Fibroblast of villous mesenchyme (primary cell): ENCODE measurements around the gene AJM1. TPM values are rescaled to one million over a fixed set of nuclear protein-coding genes. Genes with fewer than 3 reads are reported as not detected.
"Not testable (repeated sequence)": the region's sequence is repeated elsewhere in the genome, so short reads cannot be mapped to it uniquely, and the experiment has no call there.

Experiments used
- DNase-seq: peaks from one replicate; pipeline ENCODE4 v3.0.0-alpha.2; 2010; ENCODE audit warnings: low read depth
- H3K4me3 ChIP-seq: 2 replicates; pipeline ENCODE4 v1.5.1; 2011; ENCODE audit warnings: low read depth, mild to moderate bottlenecking, low read length
- total RNA-seq: library from RNA; depleted of rRNA; stranded (reverse); fragments of >200 nt; gene quantifications from 2 replicates; pipeline ENCODE4 v1.2.3, GENCODE V29; 2012
- TF ChIP-seq, protein P1 (sequence below): IDR thresholded peaks from 2 replicates; pipeline ENCODE4 v1.5.1; 2012; ENCODE audit warnings: low read depth, mild to moderate bottlenecking, low read length; ENCODE audit not compliant: insufficient read depth

The AJM1 gene
- total RNA-seq, 1 donor: 0.86 TPM

DNA sequence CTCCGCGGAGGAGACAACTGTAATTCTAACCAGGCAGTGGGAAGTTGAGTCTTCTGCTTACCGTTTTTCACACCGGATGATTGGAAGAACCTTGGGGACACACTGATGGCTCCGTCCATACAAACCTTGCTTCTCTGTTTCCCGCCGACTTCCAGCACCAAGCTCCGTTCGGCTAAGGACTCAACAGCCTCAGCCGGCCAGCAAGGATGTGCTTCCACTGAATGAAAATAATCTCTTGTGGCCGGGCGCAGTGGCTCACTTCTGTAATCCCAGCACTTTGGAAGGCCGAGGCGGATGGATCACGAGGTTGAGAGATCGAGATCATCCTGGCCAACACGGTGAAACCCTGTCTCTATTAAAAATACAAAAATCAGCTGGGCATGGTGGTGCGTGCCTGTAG lies 25.6 kb downstream of the AJM1 start:
- no peak for DNase-seq
- TF ChIP-seq, protein P1, sequence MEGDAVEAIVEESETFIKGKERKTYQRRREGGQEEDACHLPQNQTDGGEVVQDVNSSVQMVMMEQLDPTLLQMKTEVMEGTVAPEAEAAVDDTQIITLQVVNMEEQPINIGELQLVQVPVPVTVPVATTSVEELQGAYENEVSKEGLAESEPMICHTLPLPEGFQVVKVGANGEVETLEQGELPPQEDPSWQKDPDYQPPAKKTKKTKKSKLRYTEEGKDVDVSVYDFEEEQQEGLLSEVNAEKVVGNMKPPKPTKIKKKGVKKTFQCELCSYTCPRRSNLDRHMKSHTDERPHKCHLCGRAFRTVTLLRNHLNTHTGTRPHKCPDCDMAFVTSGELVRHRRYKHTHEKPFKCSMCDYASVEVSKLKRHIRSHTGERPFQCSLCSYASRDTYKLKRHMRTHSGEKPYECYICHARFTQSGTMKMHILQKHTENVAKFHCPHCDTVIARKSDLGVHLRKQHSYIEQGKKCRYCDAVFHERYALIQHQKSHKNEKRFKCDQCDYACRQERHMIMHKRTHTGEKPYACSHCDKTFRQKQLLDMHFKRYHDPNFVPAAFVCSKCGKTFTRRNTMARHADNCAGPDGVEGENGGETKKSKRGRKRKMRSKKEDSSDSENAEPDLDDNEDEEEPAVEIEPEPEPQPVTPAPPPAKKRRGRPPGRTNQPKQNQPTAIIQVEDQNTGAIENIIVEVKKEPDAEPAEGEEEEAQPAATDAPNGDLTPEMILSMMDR: no peak
- no peak overlapping the region for H3K4me3 ChIP-seq

DNA sequence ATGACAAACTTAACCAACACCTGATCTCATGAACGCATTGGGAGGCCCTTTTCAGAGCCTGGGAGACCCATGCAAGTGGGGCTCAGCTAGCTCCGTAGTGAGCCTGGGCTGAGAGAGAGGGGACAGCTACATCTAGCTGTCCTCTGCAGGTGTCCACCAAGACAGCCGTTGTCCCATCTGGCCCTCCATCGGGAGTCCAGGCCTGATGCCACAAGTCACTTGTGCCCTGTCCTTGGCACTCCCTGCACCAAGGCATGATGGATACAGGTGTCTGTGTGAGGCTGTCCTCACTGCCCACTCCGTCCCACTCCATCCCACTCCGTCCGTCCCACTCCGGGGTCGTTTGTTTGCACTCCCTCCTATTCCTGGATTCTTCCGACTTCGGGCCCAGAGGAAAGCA lies 26.4 kb downstream of the AJM1 start:
- DNase-seq: no peak
- TF ChIP-seq, protein P1: no peak
- no peak overlapping the region for H3K4me3 ChIP-seq

DNA sequence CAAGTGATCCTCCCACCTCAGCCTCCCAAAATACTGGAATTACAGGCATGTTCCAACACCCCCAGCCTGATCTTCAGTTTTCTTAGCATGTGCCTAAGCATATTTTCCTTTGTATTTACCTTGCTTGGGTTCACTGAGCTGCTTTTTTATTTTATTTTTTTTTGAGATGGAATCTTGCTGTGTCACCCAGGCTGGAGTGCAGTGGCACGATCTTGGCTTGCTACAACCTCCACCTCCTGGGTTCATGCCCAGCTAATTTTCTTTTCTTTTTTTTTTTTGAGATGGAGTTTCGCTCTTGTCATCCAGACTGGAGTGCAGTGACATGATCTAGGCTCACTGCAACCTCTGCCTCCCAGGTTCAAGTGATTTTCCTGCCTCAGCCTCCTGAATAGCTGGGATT lies 27.3 kb downstream of the AJM1 start:
- not testable (repeated sequence) for DNase-seq, H3K4me3 ChIP-seq

DNA sequence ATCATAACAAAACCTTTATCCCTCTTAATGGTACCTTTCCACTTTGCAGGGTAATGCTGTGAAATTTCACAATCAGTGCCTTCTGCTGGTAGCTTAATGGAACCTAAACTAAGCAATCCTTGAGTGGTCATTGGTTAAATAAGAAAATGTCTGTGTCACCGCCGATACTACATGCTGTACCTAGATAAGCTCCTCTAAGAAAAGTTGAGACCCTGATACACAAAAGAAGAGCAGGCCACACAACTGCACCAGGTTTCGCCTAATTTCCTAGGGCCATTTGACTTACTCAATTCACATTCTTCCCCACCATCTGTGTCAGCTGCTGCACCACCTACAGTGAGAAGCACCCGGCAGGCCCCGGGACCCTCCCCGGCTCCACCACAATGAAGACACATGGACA lies 32.9 kb downstream of the AJM1 start:
- TF ChIP-seq, protein P1: no peak
- H3K4me3 ChIP-seq: no peak overlapping the region

DNA sequence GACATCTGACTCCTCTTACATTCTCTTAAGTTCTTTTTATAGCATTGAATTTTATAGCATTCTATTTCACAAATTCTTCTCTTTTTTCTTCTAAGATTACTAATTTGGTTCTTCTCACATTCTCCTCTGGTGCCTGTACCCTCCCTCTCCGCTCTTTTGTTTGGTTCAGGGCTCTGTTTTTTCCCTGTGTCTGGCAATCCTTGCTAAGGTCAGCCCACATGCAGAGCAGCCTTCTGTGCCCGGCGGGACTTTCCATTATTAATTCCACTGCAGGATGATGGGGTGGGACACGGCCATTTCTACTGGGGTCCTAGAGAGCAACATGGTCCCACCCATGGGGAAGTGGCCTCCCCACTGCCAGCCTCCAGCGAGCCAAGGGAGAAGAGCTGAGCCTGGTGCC lies 34.2 kb downstream of the AJM1 start:
- no peak overlapping the region for H3K4me3 ChIP-seq
- no peak for DNase-seq
- TF ChIP-seq, protein P1: no peak

More for the DNA sequence above, 32.9 kb downstream of the AJM1 start:
- no peak for DNase-seq

DNA sequence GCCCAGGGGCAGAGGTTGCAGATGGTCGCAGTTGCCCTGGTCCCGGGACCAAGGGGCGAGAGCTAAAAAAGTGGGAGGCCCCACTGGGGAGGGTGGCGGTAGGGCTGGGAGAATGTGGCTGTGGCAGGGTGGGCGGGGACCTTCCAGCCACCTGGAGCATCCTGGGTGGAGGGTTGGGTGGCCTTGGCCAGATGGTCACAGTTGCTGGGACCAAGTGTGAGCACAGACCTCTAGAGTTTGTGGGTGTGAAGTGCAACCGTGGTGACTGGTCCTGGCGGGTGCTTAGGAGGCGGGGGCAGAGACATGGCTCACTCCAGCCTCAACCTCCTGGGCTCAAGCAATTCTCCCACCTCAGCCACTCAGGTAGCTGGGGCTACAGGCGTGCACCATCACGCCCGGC lies 38.4 kb downstream of the AJM1 start:
- TF ChIP-seq, protein P1: no peak
- no peak for DNase-seq
- no peak overlapping the region for H3K4me3 ChIP-seq

DNA sequence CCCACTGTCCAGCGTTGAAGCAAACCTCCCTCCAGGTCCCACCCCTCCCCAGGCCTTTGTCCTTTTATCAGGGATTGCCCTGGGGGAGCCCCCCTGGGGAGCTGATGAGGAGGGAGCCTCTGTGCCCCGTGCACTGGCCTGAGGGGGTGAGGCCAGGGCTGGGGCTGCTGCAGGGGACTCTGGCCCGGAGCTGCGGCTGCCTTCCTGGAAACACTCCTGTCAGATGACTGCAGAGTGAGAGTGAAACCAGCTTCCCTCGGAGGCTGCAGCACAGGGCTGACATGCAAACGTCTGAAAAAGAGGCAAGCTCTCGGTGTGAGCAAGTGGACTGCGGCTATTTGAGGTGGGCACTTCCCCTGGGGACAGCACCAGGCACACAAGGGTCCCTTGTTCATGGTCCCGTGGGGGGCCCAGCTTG lies 39.4 kb downstream of the AJM1 start:
- peak overlapping the region; percentile 9 for H3K4me3 ChIP-seq
- DNase-seq: peak; percentile 71
- TF ChIP-seq, protein P1: no peak
